Measurements from ENCODE around the gene CMIP.

- TF ChIP-seq CREM (CRISPR knock-in tag; IDR thresholded peaks at IDR 0.05), result no peak
- TF ChIP-seq TP53 (CRISPR knock-in tag; IDR thresholded peaks at IDR 0.05), result no peak
- no peak for TF ChIP-seq CTCF (IDR thresholded peaks at IDR 0.05)
- TF ChIP-seq CBFB (CRISPR knock-in tag; IDR thresholded peaks at IDR 0.05; ENCODE audit: low read depth), result no peak
These were observed 69.5 kb downstream of the CMIP start for GRCh38 chr16:81514041-81514559.

Data from WTC11 (cell line).